GM18511 (cell line): ENCODE results near the gene UBE2H.
A peak's percentile ranks its signal among the peaks of the same experiment; 100 is the strongest.
"Not testable (repeated sequence)": the region's sequence is repeated elsewhere in the genome, so short reads cannot be mapped to it uniquely, and the experiment has no call there.

Experiments
- ATAC-seq: cut with Tn5 transposase; IDR thresholded peaks from one replicate; pipeline ENCODE4 v1.9.1; 2021; ENCODE audit warnings: mild to moderate bottlenecking, moderate library complexity; ENCODE audit not compliant: unreplicated experiment

The UBE2H gene

GRCh38 chr7:129825209-129825970 lies 127.4 kb downstream of the UBE2H start:
- ATAC-seq = peak; percentile 80

GRCh38 chr7:129824291-129825208 lies 128.2 kb downstream of the UBE2H start:
- ATAC-seq = peak; percentile 44

- not testable (repeated sequence) for ATAC-seq
These were observed 129.6 kb downstream of the UBE2H start for GRCh38 chr7:129823143-129823542.

- no peak for ATAC-seq
These were observed 131.3 kb downstream of the UBE2H start for GRCh38 chr7:129821476-129821875.

DNA sequence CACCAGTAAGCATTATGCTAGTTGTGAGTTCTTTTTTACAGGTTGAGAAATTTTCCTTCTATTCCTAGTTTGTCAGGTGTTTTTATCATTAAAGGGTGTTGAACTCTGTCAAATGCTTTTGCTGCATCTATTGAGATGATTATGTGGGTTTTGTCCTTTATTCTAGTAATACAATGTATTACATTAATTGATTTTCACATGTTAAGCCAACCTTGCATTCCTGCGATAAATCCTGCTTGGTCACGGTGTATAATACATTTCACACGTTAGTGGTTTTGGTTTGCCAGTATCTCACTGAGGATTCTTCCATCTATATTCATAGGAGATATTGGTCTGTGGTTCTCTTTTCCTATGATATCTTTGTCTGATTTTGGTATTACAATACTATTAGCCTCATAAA lies 136.0 kb downstream of the UBE2H start:
- no peak for ATAC-seq

GRCh38 chr7:129807863-129808262 lies 144.9 kb downstream of the UBE2H start:
- ATAC-seq = no peak

- ATAC-seq = no peak
These were observed 147.7 kb downstream of the UBE2H start for GRCh38 chr7:129804890-129805719.

DNA sequence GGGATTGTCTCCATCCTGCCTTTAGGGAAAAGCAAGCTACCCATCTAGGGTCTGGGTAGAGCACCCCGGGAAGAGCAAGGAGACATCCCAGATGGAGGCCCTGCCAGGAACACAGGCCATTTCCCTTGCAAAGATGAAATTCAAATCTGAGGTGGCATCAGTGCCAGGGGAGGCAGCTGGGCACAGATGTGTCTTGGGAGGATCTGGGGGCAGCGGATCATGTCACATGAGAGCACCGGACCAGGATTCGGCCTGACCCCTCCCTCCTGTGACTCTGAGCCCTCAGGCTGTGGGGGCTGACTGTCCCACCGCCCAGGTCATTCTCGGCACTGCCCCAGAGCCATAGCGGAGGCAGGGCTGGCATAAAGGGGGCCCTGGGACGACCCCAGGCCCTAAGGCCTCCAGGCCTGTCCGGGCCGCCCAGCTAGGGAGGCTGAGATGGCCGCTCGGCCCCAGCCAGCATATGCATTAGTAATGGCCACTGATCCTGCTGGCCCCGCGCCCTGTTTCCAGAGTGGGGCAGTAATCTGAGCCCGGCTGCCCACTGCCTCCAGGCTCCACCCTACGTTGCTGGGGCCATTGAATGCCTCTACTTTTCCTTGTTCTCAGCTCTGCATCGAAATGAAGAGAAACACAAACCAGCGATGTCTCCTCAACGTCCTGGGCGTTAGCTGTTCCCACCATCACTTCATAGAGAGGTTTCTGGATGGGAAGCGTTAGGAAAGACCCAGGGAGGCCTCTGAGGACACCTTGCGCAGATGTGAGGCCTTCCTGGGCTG lies 148.5 kb downstream of the UBE2H start:
- no peak for ATAC-seq

DNA sequence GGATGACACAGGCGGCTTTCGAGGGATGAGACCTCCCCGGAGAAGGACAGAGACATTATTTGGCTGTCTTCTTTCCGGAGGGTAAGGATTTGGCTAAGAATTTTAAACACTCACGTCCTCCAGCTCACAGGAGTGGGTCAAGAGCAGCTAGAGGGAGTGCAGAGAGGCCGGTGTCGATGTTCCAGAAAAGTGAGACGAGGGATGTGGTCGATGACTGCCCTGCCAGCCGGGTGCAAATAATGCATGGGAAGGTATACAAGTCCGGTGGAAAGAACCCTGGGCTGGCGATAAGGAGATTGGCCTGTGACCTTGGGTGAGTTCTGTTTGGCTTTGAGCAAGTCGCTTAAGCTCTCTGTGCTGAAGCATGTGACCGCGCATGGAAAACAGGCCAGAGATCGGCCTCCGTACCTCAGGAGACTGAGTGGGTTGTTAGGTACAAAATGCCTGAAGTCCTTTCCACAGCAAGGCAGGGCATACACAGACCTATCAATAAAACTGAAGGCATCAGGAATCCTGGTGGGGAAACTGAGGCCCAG lies 149.1 kb downstream of the UBE2H start:
- ATAC-seq = no peak

DNA sequence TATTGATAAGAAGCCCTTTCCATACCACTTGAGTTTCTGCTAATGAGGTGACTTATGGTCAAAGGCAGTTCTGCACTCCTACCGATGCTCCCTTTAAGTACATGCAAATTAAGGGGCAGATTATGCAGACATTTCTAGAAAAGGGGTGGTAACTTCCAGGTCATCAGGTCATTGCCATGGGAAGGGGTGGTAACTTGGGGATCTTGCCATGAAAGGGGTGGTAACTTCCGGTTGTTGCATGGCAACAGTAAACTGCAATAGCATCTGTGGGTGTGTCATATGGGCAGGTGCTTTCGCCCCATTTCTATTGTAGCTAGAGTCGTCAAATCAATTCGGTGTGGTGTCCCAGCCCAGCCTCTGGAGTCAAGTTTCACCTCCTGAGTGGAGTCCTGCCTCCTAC lies 150.9 kb downstream of the UBE2H start:
- ATAC-seq = no peak

- ATAC-seq = no peak
These were observed 151.9 kb downstream of the UBE2H start for GRCh38 chr7:129800901-129801300.

DNA sequence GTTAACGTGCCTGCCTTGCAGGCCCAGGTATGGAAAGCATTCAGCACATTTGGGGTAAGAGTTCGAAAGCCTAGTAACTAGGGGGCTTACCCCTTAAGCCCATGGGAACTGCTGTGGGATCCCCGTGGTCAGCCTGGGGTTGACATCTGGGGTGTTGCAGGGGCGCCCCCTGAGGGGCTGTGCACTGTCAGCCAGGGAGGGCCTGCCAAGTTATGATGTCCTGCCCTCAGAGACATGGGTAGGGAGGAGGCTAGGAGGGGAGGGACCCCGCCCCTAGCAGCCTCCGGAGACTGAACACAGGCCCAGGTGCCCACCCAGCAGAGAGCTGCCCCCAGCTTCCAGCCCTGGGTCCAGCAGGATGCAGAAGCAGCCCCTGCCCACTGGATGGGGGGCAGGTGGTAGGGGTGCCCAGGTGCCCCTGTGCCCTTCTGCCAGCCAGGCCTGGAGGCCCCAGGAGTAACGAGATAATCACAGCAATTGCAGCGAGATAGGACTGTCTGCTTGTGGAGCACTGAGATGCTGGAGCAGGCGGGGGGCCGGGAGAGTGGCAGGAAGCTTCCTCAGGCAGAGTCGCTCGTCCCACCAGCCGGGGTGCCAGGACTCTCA lies 153.3 kb downstream of the UBE2H start:
- ATAC-seq = no peak

GRCh38 chr7:129798616-129799349 lies 154.0 kb downstream of the UBE2H start:
- no peak for ATAC-seq

DNA sequence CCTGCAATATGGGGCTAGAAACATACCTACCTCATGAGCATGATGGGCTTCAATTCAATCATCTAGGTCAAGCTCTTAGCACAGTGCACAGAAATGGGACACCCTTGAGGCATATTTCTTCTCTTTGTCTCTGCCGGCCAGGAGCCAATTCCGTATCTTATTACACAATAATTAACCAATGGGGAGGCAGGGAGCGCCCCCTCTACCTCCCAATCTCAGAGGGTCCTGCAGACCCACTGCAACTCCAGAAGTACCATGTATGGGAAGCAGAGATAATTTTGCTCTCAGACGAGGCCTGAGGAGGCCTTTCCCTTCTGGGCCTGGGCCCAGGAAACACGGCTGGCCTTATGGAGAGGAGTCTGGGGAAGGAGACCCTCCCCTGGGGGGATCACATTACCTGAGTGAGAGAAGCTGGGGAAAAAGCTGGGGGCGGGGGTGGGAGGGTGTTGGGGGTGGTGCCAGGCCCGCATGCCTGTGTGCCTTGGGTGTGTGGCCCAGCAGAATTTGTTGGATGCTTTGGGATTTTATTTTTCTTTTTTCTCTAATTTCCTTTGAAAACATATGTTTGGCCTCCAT lies 155.5 kb downstream of the UBE2H start:
- ATAC-seq = no peak

DNA sequence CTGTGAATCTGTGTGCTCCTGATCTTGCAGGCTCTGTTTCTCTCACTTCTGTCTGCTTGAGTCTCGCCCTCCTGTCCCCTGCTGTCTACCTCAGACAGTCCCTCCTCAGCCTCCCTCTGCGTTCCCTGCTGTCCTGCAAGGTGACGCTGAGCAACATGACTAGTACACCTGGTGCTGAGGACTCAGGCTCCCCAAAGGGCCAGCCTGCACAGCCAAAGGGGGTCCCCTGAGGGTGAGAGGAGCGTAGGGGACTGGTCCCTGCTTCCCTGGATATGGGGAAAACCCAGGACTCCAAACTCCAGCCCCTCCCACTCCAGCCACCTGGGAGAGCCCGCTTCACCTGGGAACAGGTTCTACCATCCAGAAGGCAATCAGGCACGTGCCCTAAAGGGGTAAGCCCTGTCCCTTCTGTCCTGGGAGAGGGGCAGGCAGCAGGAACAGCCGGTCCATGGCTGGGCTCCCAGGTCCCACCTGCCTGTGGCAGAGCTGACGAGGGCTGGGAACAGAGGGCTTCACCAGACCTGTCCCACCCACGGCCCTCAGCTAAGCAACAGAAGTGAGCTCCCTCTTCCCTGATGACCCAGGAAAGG lies 156.5 kb downstream of the UBE2H start:
- no peak for ATAC-seq

DNA sequence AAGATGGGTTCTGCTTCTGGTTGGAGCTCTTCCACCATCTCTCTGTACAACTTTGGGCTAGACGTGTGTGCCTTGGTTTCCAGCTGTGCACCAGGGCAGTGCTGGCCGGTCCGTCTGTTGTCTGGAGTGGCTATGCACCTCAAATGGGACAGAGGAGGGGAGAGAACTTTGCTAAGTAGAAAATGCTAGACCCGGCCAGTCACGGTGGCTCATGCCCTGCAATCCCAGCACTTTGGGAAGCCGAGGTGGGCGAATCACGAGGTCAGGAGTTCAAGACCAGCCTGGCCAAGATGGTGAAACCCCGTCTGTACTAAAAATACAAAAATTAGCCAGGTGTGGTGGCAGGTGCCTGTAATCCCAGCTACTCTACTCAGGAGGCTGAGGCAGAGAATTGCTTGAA lies 158.3 kb downstream of the UBE2H start:
- ATAC-seq = not testable (repeated sequence)

GRCh38 chr7:129793506-129794310 lies 159.1 kb downstream of the UBE2H start:
- ATAC-seq = no peak
